PC-9 (cell line): ENCODE results near the gene NDUFA12. TPM values are rescaled to one million over a fixed set of nuclear protein-coding genes. Genes with fewer than 3 reads are reported as not detected.

Experiments used
- BruUV-seq: library from RNA; stranded (reverse); fragments of 400-500 nt; replicated peaks from 2 replicates; lab custom pipeline; 2021; lab: Mats Ljungman, UMichigan
- CTCF ChIA-PET: fragments of 300-600 bp; sonication (Branson Sonifier 250); formaldehyde crosslinking; loops from one replicate; lab custom pipeline; 2022; ENCODE audit warnings: antibody characterized with exemption; lab: Charles Lee
- POLR2A ChIA-PET: fragments of 300-600 bp; sonication (Branson Sonifier 250); formaldehyde crosslinking; loops from one replicate; lab custom pipeline; 2022; ENCODE audit warnings: antibody characterized with exemption; ENCODE audit not compliant: unreplicated experiment; lab: Charles Lee
- DNase-seq, 2 experiments: peaks; one replicate each; pipeline versions ENCODE4 v3.0.0 to v3.0.0-alpha.2; 2015 to 2022; ENCODE audit warnings: mixed read lengths in 1 of 2
- H2AFZ ChIP-seq: fragments of 200-600 bp; sonication (generic); 2 replicates; pipeline ENCODE4 v1.8.1; 2017; ENCODE audit warnings: antibody characterized with exemption
- H3F3A ChIP-seq: fragments of 200-600 bp; sonication (generic); 2 replicates; pipeline ENCODE4 v1.8.1; 2017; ENCODE audit warnings: antibody characterized with exemption, mild to moderate bottlenecking, low read depth; ENCODE audit not compliant: insufficient read depth
- H3K27ac ChIP-seq: fragments of 200-600 bp; sonication (generic); 2 replicates; pipeline ENCODE4 v1.6.1; 2016; ENCODE audit warnings: mixed run types
- H3K27me3 ChIP-seq: fragments of 200-600 bp; sonication (generic); 2 replicates; pipeline ENCODE4 v1.6.1; 2016; ENCODE audit warnings: low read depth, mixed run types; ENCODE audit not compliant: insufficient read depth
- H3K36me3 ChIP-seq: fragments of 200-600 bp; sonication (generic); 2 replicates; pipeline ENCODE4 v1.6.1; 2016; ENCODE audit warnings: low read depth, mixed run types
- H3K4me1 ChIP-seq: fragments of 200-600 bp; sonication (generic); replicated peaks from 2 replicates; pipeline ENCODE4 v1.6.1; 2016; ENCODE audit warnings: mixed run types; ENCODE audit not compliant: insufficient read depth
- H3K4me2 ChIP-seq: fragments of 200-600 bp; sonication (generic); 2 replicates; pipeline ENCODE4 v1.6.1; 2017; ENCODE audit warnings: mixed run types
- H3K4me3 ChIP-seq: fragments of 200-600 bp; sonication (generic); 2 replicates; pipeline ENCODE4 v1.6.1; 2016; ENCODE audit warnings: mixed run types
- H3K79me2 ChIP-seq: fragments of 200-600 bp; sonication (generic); 2 replicates; pipeline ENCODE4 v1.6.1; 2017; ENCODE audit warnings: low read depth, mixed run types
- H3K9me2 ChIP-seq: fragments of 200-600 bp; sonication (generic); 2 replicates; pipeline ENCODE4 v1.8.1; 2017; ENCODE audit warnings: mild to moderate bottlenecking; ENCODE audit not compliant: insufficient read depth
- H3K9me3 ChIP-seq: fragments of 200-600 bp; sonication (generic); 2 replicates; pipeline ENCODE4 v1.8.1; 2016; ENCODE audit warnings: low read depth; ENCODE audit not compliant: insufficient read depth
- H4K20me1 ChIP-seq: fragments of 200-600 bp; sonication (generic); 2 replicates; pipeline ENCODE4 v1.8.1; 2017; ENCODE audit not compliant: insufficient read depth
- EZH2 ChIP-seq: fragments of 200-600 bp; sonication (generic); IDR thresholded peaks from 2 replicates; pipeline ENCODE4 v1.8.0; 2017; ENCODE audit warnings: antibody characterized with exemption, low read depth
- intact Hi-C: fragments of 100-400 bp; cut with micrococcal nuclease; formaldehyde crosslinking; loops from one replicate; pipeline ENCODE4 v1.10.0; 2022; ENCODE audit not compliant: unreplicated experiment
- total RNA-seq: library from RNA; stranded (reverse); gene quantifications from 2 replicates; pipeline ENCODE4 v1.2.3, GENCODE V29; 2021
- TF ChIP-seq, protein P1 (sequence below): fragments of 200-600 bp; sonication (generic); conservative IDR thresholded peaks from 2 replicates; pipeline ENCODE4 v1.6.1; 2017; ENCODE audit warnings: mixed run types, antibody characterized with exemption, mild to moderate bottlenecking, moderate library complexity

NDUFA12 gene
- total RNA-seq, 1 experiment from 2014 or later: 108 TPM

DNA sequence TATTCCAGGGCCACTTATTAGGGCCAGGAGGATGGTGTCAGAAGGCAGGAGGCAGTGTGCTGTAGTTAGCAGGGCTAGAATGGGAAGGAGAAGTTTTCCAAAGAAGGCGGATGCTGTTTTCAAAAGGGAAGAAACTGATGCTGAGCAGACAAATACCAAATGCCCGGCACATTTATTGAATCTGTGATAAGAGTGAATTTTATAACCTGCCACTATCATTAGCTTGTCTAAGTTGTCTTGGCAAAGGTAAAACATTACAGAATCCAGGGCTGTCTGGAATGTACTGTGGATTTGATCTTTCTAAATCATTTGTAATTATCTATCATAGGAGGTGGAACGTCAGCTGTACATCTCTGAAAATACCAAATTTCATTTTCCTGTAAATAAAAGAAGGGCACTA is 40.8 kb downstream of the NDUFA12 start:
- POLR2A ChIA-PET: interaction anchor here (0.6 to 0.7 kb wide), 2 partner anchors 572 to 1160 kb away, joined by 3 to 6 read pairs; no protein-coding TSS in a partner anchor
- Histone ChIP-seq H3K9me2 (no peaks in the 10 kb centered on the region), H3K36me3 (no peaks in the 10 kb centered on the region), H3K27ac (no peak overlapping the region), H3K79me2 (no peaks in the 10 kb centered on the region), H3K27me3 (no peaks in the 10 kb centered on the region), H3K4me3 (no peak overlapping the region), H2AFZ (no peak overlapping the region), H3K4me1 (no peaks in the 10 kb centered on the region), H3K9me3 (no peaks in the 10 kb centered on the region), H3K4me2 (no peak overlapping the region), H4K20me1 (no peaks in the 10 kb centered on the region), H3F3A (no peaks in the 10 kb centered on the region)
- BruUV-seq: no TSS peak
- CTCF ChIA-PET: no interaction called here
- DNase-seq: no peak
- intact Hi-C loops: no loop called here
- TF ChIP-seq, protein P1, sequence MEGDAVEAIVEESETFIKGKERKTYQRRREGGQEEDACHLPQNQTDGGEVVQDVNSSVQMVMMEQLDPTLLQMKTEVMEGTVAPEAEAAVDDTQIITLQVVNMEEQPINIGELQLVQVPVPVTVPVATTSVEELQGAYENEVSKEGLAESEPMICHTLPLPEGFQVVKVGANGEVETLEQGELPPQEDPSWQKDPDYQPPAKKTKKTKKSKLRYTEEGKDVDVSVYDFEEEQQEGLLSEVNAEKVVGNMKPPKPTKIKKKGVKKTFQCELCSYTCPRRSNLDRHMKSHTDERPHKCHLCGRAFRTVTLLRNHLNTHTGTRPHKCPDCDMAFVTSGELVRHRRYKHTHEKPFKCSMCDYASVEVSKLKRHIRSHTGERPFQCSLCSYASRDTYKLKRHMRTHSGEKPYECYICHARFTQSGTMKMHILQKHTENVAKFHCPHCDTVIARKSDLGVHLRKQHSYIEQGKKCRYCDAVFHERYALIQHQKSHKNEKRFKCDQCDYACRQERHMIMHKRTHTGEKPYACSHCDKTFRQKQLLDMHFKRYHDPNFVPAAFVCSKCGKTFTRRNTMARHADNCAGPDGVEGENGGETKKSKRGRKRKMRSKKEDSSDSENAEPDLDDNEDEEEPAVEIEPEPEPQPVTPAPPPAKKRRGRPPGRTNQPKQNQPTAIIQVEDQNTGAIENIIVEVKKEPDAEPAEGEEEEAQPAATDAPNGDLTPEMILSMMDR: no peak
- TF ChIP-seq EZH2: no peak

DNA sequence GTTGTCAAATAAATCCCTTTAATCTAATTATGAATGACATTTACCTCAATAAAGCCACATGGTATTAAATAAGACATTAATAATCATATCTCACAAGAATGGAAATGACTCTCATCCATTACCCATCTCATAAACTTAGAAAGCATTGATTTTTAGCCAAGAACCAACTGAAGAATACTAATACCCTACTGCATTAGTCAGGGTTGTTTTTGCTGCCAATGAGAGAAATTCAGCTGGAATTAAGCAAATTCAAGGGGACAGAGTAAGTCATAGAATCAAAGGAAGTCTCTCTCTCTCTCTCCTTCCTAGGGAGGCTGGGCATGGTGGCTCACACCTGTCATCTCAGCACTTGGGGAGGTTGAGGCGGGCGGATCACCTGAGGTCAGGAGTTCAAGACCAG is 41.6 kb downstream of the NDUFA12 start:
- TF ChIP-seq, protein P1: no peak
- TF ChIP-seq EZH2: no peak
- H3K4me1 ChIP-seq: no peaks in the 10 kb centered on the region
- intact Hi-C loops: no loop called here
- H3K9me3 ChIP-seq: no peaks in the 10 kb centered on the region
- H3K4me2 ChIP-seq: no peak overlapping the region
- H3K79me2 ChIP-seq: no peaks in the 10 kb centered on the region
- no peak for DNase-seq
- H3K27me3 ChIP-seq: no peaks in the 10 kb centered on the region
- no peak overlapping the region for H3K27ac ChIP-seq
- no TSS peak for BruUV-seq
- H3K36me3 ChIP-seq: no peaks in the 10 kb centered on the region
- ChIA-PET POLR2A (interaction anchor here (0.5 to 0.7 kb wide), 2 partner anchors 15 to 573 kb away, joined by 3 to 6 read pairs; no protein-coding TSS in a partner anchor), CTCF (no interaction called here)
- H3K4me3 ChIP-seq: no peak overlapping the region
- no peaks in the 10 kb centered on the region for H4K20me1 ChIP-seq
- no peaks in the 10 kb centered on the region for H3F3A ChIP-seq
- no peak overlapping the region for H2AFZ ChIP-seq
- no peaks in the 10 kb centered on the region for H3K9me2 ChIP-seq

DNA sequence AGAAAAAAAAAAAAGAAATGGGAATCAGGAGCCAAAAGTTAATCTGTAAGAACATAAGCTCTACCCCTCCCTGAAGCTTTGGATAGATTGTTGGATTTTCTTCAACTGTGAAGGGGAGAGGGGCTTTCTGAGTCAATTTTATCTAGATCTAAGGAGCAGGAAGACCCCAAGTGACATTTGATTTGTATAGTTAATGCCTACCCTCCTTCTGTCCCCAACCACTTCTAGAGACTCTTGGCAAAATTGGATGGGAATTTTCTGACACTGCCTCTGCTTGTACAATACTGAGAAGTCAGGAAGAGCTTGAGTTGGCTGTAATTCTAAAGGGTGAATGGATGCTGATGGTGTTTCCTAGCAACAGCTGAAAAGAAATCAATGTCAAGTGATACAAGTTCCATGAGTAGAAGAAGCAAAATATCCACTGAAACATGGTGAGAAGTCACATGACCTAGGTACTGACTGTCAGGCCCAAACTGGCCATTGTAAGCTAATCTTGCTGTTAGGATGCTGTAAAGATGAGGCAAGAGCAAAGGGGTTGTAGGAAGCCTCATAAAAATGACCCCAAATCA is 42.2 kb downstream of the NDUFA12 start:
- POLR2A ChIA-PET: interaction anchor here (0.5 kb wide), 1 partner anchor 16 kb away, joined by 6 read pairs; no protein-coding TSS in a partner anchor
- intact Hi-C loops: no loop called here
- no TSS peak for BruUV-seq
- no peak for TF ChIP-seq EZH2
- TF ChIP-seq, protein P1: no peak
- H4K20me1 ChIP-seq: no peaks in the 10 kb centered on the region
- no peak for DNase-seq
- H3K4me3 ChIP-seq: no peak overlapping the region
- H2AFZ ChIP-seq: no peak overlapping the region
- no peaks in the 10 kb centered on the region for H3K9me2 ChIP-seq
- no peaks in the 10 kb centered on the region for H3K79me2 ChIP-seq
- H3K36me3 ChIP-seq: no peaks in the 10 kb centered on the region
- H3K27ac ChIP-seq: no peak overlapping the region
- H3K4me2 ChIP-seq: no peak overlapping the region
- H3K27me3 ChIP-seq: no peaks in the 10 kb centered on the region
- H3K9me3 ChIP-seq: no peaks in the 10 kb centered on the region
- H3K4me1 ChIP-seq: no peaks in the 10 kb centered on the region
- CTCF ChIA-PET: no interaction called here
- H3F3A ChIP-seq: no peaks in the 10 kb centered on the region
